HCT116 (cell line): ENCODE results near the gene CHURC1. TPM values are rescaled to one million over a fixed set of nuclear protein-coding genes. Genes with fewer than 3 reads are reported as not detected.

Experiments used
- ATAC-seq: fragments of 200-7000 bp; cut with Tn5 transposase; 2 replicates; pipeline ENCODE4 v1.9.1; 2020; ENCODE audit warnings: mild to moderate bottlenecking, moderate library complexity
- BruUV-seq: library from RNA; stranded (reverse); fragments of 400-500 nt; replicated peaks from 2 replicates; lab custom pipeline; 2021; lab: Mats Ljungman, UMichigan
- CTCF ChIA-PET: fragments of 300-600 bp; sonication (Branson Sonifier 250); formaldehyde crosslinking; loops from one replicate; lab custom pipeline; 2021; ENCODE audit warnings: antibody characterized with exemption; lab: Charles Lee
- POLR2A ChIA-PET: fragments of 300-600, 350-600 bp; sonication (Branson Sonifier 250); formaldehyde crosslinking; loops from one replicate; lab custom pipeline; 2021; ENCODE audit warnings: antibody characterized with exemption; lab: Charles Lee
- RAD21 ChIA-PET, 2 experiments: fragments of 300-600 bp; sonication (Branson Sonifier 250); formaldehyde crosslinking; loops; one replicate each; lab custom pipeline; 2023; ENCODE audit warnings: low total read pairs in 2 of 2; ENCODE audit not compliant: uncharacterized antibody in 2 of 2, unreplicated experiment in 2 of 2, low non-redundant PET in 1 of 2; lab: Charles Lee
- DNase-seq: peaks from one replicate; pipeline ENCODE4 v3.0.0-alpha.2; 2010; ENCODE audit warnings: low read depth, low spot score
- H2AFZ ChIP-seq: fragments of 200-600 bp; shearing (Covaris generic), sonication (generic); 2 replicates; pipeline ENCODE4 v1.6.1; 2017; ENCODE audit warnings: low read depth, mixed run types, mixed read lengths, antibody characterized with exemption, low read length; ENCODE audit not compliant: poor library complexity, severe bottlenecking
- H3K27ac ChIP-seq: 2 replicates; pipeline ENCODE4 v1.5.1; 2012; ENCODE audit warnings: low read depth, low read length
- H3K27me3 ChIP-seq: fragments of 200-600 bp; sonication (generic); 2 replicates; pipeline ENCODE4 v1.6.1; 2016; ENCODE audit warnings: mixed run types, low read length, mixed read lengths; ENCODE audit not compliant: insufficient read depth
- H3K36me3 ChIP-seq, 2 experiments: fragments of 200-500 bp in 1 of 2; fragments of 200-600 bp in 1 of 2; sonication (Bioruptor generic) in 1 of 2; sonication (generic) in 1 of 2; 2 replicates each; pipeline versions ENCODE4 v1.5.1 to v1.6.1; 2014 to 2016; ENCODE audit warnings: low read length in 2 of 2, inconsistent platforms in 1 of 2, mixed read lengths in 1 of 2, mixed run types in 1 of 2; ENCODE audit not compliant: insufficient read depth in 2 of 2, control insufficient read depth in 1 of 2
- H3K4me1 ChIP-seq, 2 experiments: fragments of 200-600 bp in 1 of 2; sonication (generic) in 1 of 2; 2 replicates each; pipeline versions ENCODE4 v1.5.1 to v1.6.1; 2012 to 2017; ENCODE audit warnings: low read length in 2 of 2, inconsistent platforms in 1 of 2, mild to moderate bottlenecking in 1 of 2, mixed read lengths in 1 of 2, mixed run types in 1 of 2, moderate library complexity in 1 of 2; ENCODE audit not compliant: insufficient read depth in 2 of 2, control insufficient read depth in 1 of 2
- H3K4me2 ChIP-seq: fragments of 200-600 bp; sonication (generic); 2 replicates; pipeline ENCODE4 v1.6.1; 2017; ENCODE audit warnings: mixed run types, low read length, mixed read lengths
- H3K4me3 ChIP-seq, 2 experiments: fragments of 200-600 bp in 1 of 2; sonication (generic) in 1 of 2; replicated peaks in 1 of 2; 2 replicates each; pipeline ENCODE4 v1.5.1; 2011 to 2016; ENCODE audit warnings: low read length in 2 of 2, control low read depth in 1 of 2, low read depth in 1 of 2, mild to moderate bottlenecking in 1 of 2, mixed read lengths in 1 of 2, mixed run types in 1 of 2
- H3K79me2 ChIP-seq: fragments of 200-600 bp; sonication (generic); 2 replicates; pipeline ENCODE4 v1.6.1; 2017; ENCODE audit warnings: mild to moderate bottlenecking, mixed run types, low read length, moderate library complexity, mixed read lengths; ENCODE audit not compliant: insufficient read depth
- H3K9ac ChIP-seq: fragments of 200-600 bp; sonication (generic); 2 replicates; pipeline ENCODE4 v1.6.1; 2016; ENCODE audit warnings: low read length, mixed read lengths
- H3K9me2 ChIP-seq: fragments of 200-600 bp; sonication (generic), shearing (Covaris generic); 2 replicates; pipeline ENCODE4 v1.6.1; 2017; ENCODE audit warnings: mixed run types, mild to moderate bottlenecking, moderate library complexity; ENCODE audit not compliant: insufficient read depth
- H3K9me3 ChIP-seq, 2 experiments: fragments of 200-500 bp in 1 of 2; fragments of 200-600 bp in 1 of 2; sonication (Bioruptor generic) in 1 of 2; sonication (generic) in 1 of 2; 2 replicates each; pipeline ENCODE4 v1.6.1; 2014 to 2017; ENCODE audit warnings: low read length in 2 of 2, mixed read lengths in 2 of 2, inconsistent platforms in 1 of 2, low read depth in 1 of 2, mild to moderate bottlenecking in 1 of 2, mixed run types in 1 of 2, moderate library complexity in 1 of 2; ENCODE audit not compliant: control insufficient read depth in 1 of 2, insufficient read depth in 1 of 2
- H4K20me1 ChIP-seq: fragments of 200-600 bp; sonication (generic), shearing (Covaris generic); 2 replicates; pipeline ENCODE4 v1.6.1; 2017; ENCODE audit warnings: mixed run types, mild to moderate bottlenecking, moderate library complexity; ENCODE audit not compliant: insufficient read depth
- CBX3 ChIP-seq: IDR thresholded peaks from 2 replicates; pipeline ENCODE4 v1.6.1; 2012; ENCODE audit warnings: low read depth
- CEBPB ChIP-seq: IDR thresholded peaks from 2 replicates; pipeline ENCODE4 v1.6.1; 2012; ENCODE audit warnings: low read depth
- EZH2 ChIP-seq: fragments of 200-600 bp; sonication (generic); IDR thresholded peaks from 2 replicates; pipeline ENCODE4 v1.6.1; 2017; ENCODE audit warnings: antibody characterized with exemption, mixed run types
- FOSL1 ChIP-seq: IDR thresholded peaks from 2 replicates; pipeline ENCODE4 v1.6.1; 2012; ENCODE audit warnings: low read depth
- POLR2A ChIP-seq: IDR thresholded peaks from 2 replicates; pipeline ENCODE4 v1.7.0; 2011; ENCODE audit warnings: borderline replicate concordance; ENCODE audit not compliant: insufficient read depth, insufficient read length; ENCODE audit errors: extremely low read depth
- POLR2AphosphoS5 ChIP-seq: IDR thresholded peaks from 2 replicates; pipeline ENCODE4 v1.6.1; 2011; ENCODE audit warnings: mild to moderate bottlenecking, low read depth, low read length, moderate library complexity
- RAD21 ChIP-seq: IDR thresholded peaks from 2 replicates; pipeline ENCODE4 v1.6.1; 2012; ENCODE audit warnings: low read depth, mild to moderate bottlenecking
- TCF7L2 ChIP-seq: IDR thresholded peaks from 2 replicates; pipeline ENCODE4 v1.7.0; 2011; ENCODE audit warnings: borderline replicate concordance, inconsistent platforms; ENCODE audit not compliant: insufficient read depth, insufficient read length; ENCODE audit errors: extremely low read depth
- YY1 ChIP-seq: IDR thresholded peaks from 2 replicates; pipeline ENCODE4 v1.6.1; 2011; ENCODE audit warnings: low read length, low read depth, moderate library complexity, mild to moderate bottlenecking; ENCODE audit not compliant: insufficient replicate concordance; ENCODE audit errors: extremely low read depth
- intact Hi-C: fragments of 100-400 bp; cut with micrococcal nuclease; formaldehyde crosslinking; loops from 2 replicates; pipeline ENCODE4 v1.10.0; 2022
- total RNA-seq: library from RNA; stranded (reverse); gene quantifications from one replicate; pipeline ENCODE4 v1.2.1, GENCODE V29; 2021; ENCODE audit not compliant: unreplicated experiment
- TF ChIP-seq, protein P1 (sequence below): IDR thresholded peaks from 2 replicates; pipeline ENCODE4 v1.6.1; 2011; ENCODE audit warnings: mild to moderate bottlenecking, low read length, moderate library complexity; ENCODE audit not compliant: insufficient replicate concordance; ENCODE audit errors: extremely low read depth
- TF ChIP-seq, protein P2 (sequence below), 3 experiments: fragments of 200-600 bp in 1 of 3; sonication (generic) in 1 of 3; IDR thresholded peaks in 2 of 3; conservative IDR thresholded peaks in 1 of 3; 2 replicates each; pipeline ENCODE4 v1.5.1; 2012 to 2017; ENCODE audit warnings: low read depth in 2 of 3, low read length in 2 of 3, antibody characterized with exemption in 1 of 3, borderline replicate concordance in 1 of 3, control low read depth in 1 of 3, mild to moderate bottlenecking in 1 of 3, mixed read lengths in 1 of 3, mixed run types in 1 of 3, moderate library complexity in 1 of 3; ENCODE audit not compliant: insufficient read depth in 1 of 3

The CHURC1 gene
- total RNA-seq, 1 experiment from 2014 or later = 47.5 TPM

DNA sequence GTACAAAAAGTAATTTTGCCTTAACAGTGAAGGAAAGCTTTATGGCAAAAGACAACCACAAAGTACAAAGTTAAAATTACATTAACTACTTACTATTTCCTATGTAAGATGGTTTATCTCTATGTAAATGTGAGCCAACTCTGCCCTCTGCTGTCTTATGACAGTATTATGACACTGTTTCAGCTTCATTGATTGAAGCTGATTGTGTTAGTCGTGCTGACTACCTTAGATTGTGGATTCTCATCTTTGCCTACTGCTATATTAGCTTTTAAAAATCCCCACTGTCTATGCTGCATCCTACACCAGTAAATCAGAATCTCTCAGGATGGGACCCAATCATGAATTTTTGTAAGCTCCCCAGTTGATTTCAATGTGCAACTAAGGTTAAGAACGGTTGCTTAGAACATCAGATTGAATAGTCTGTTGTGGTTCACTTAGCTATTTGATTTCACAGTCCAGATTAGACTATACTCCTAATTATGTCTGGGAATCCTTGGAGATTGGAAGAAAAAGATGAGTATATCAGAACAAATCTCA lies 22.3 kb upstream of the CHURC1 start:
- TF ChIP-seq YY1 (no peak), FOSL1 (no peak), CEBPB (no peak), RAD21 (peak; percentile 88), CBX3 (no peak), TCF7L2 (no peak), POLR2AphosphoS5 (no peak), EZH2 (no peak), POLR2A (no peak)
- TF ChIP-seq, protein P1, sequence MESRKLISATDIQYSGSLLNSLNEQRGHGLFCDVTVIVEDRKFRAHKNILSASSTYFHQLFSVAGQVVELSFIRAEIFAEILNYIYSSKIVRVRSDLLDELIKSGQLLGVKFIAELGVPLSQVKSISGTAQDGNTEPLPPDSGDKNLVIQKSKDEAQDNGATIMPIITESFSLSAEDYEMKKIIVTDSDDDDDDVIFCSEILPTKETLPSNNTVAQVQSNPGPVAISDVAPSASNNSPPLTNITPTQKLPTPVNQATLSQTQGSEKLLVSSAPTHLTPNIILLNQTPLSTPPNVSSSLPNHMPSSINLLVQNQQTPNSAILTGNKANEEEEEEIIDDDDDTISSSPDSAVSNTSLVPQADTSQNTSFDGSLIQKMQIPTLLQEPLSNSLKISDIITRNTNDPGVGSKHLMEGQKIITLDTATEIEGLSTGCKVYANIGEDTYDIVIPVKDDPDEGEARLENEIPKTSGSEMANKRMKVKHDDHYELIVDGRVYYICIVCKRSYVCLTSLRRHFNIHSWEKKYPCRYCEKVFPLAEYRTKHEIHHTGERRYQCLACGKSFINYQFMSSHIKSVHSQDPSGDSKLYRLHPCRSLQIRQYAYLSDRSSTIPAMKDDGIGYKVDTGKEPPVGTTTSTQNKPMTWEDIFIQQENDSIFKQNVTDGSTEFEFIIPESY = no peak
- TF ChIP-seq, protein P2, sequence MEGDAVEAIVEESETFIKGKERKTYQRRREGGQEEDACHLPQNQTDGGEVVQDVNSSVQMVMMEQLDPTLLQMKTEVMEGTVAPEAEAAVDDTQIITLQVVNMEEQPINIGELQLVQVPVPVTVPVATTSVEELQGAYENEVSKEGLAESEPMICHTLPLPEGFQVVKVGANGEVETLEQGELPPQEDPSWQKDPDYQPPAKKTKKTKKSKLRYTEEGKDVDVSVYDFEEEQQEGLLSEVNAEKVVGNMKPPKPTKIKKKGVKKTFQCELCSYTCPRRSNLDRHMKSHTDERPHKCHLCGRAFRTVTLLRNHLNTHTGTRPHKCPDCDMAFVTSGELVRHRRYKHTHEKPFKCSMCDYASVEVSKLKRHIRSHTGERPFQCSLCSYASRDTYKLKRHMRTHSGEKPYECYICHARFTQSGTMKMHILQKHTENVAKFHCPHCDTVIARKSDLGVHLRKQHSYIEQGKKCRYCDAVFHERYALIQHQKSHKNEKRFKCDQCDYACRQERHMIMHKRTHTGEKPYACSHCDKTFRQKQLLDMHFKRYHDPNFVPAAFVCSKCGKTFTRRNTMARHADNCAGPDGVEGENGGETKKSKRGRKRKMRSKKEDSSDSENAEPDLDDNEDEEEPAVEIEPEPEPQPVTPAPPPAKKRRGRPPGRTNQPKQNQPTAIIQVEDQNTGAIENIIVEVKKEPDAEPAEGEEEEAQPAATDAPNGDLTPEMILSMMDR (IDR thresholded peaks at IDR 0.05 in 2 of 3, conservative IDR thresholded peaks at IDR 0.05 in 1 of 3; ENCODE audit: borderline replicate concordance in 1 of 3, insufficient read depth in 1 of 3, low read depth in 2 of 3, low read length in 2 of 3) = peak; percentile 35 to 85 (median 65)
- H3K4me1 ChIP-seq = no peaks in the 10 kb centered on the region
- H3K79me2 ChIP-seq = no peaks in the 10 kb centered on the region
- no peaks in the 10 kb centered on the region for H3K9me3 ChIP-seq
- DNase-seq = peak; percentile 59
- BruUV-seq = no TSS peak
- ChIA-PET POLR2A (interaction anchor here (1.1 to 1.2 kb wide), 2 partner anchors 69 to 92 kb away, joined by 3 to 5 read pairs; no protein-coding TSS in a partner anchor), CTCF (interaction anchor here (0.6 to 4.2 kb wide), 24 partner anchors 9 to 548 kb away, joined by 3 to 98 read pairs (median 6); partner anchors contain the start of gene SPTB), RAD21 (interaction anchor here (0.5 to 1.9 kb wide), 8 partner anchors 19 to 373 kb away, joined by 3 to 29 read pairs (median 6); no protein-coding TSS in a partner anchor)
- H3K27ac ChIP-seq = no peak overlapping the region
- H3K4me3 ChIP-seq = no peak overlapping the region
- no peak overlapping the region for H3K9ac ChIP-seq
- intact Hi-C loops = loop anchor here (5.0 kb wide), 5 partner anchors 70 to 550 kb away; no protein-coding TSS in a partner anchor
- H2AFZ ChIP-seq = no peak overlapping the region
- no peaks in the 10 kb centered on the region for H3K36me3 ChIP-seq
- ATAC-seq = peak; percentile 98
- no peaks in the 10 kb centered on the region for H3K9me2 ChIP-seq
- H3K4me2 ChIP-seq = no peak overlapping the region
- no peaks in the 10 kb centered on the region for H4K20me1 ChIP-seq
- H3K27me3 ChIP-seq = no peaks in the 10 kb centered on the region
